Choroid plexus epithelial cell (primary cell): ENCODE measurements around the gene ECE1.

Source experiments
- DNase-seq: peaks from one replicate; pipeline ENCODE4 v3.0.0-alpha.2; 2010; ENCODE audit warnings: low read depth
- H3K4me3 ChIP-seq: 2 replicates; pipeline ENCODE4 v1.5.1; 2011; ENCODE audit warnings: low read depth, mild to moderate bottlenecking, control low read depth, low read length, moderate library complexity
- TF ChIP-seq, protein P1 (sequence below): conservative IDR thresholded peaks from 2 replicates; pipeline ENCODE4 v1.5.1; 2011; ENCODE audit warnings: low read depth, mild to moderate bottlenecking, control low read depth, inconsistent platforms, low read length, moderate library complexity

The ECE1 gene

DNA sequence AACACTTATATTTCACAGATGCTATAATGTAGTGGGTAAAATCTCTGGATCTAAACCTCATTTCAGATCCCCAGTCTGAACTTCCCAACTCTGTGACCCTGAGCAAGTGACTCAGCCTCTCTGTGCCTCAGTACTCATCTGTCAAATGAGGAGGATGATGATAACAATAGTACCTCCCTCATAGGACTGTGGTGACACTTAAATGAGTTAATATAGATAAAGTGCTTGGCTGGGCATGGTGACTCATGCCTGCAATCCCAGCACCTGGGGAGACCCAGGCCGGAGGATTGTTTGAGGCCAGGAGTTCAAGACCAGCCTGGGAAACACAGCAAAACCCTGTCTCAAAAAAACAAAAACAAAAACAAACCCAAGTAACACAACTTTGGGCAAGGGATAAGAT, 4.7 kb upstream of the ECE1 start:
- TF ChIP-seq, protein P1, sequence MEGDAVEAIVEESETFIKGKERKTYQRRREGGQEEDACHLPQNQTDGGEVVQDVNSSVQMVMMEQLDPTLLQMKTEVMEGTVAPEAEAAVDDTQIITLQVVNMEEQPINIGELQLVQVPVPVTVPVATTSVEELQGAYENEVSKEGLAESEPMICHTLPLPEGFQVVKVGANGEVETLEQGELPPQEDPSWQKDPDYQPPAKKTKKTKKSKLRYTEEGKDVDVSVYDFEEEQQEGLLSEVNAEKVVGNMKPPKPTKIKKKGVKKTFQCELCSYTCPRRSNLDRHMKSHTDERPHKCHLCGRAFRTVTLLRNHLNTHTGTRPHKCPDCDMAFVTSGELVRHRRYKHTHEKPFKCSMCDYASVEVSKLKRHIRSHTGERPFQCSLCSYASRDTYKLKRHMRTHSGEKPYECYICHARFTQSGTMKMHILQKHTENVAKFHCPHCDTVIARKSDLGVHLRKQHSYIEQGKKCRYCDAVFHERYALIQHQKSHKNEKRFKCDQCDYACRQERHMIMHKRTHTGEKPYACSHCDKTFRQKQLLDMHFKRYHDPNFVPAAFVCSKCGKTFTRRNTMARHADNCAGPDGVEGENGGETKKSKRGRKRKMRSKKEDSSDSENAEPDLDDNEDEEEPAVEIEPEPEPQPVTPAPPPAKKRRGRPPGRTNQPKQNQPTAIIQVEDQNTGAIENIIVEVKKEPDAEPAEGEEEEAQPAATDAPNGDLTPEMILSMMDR = no peak
- H3K4me3 ChIP-seq = no peak overlapping the region
- DNase-seq = no peak

DNA sequence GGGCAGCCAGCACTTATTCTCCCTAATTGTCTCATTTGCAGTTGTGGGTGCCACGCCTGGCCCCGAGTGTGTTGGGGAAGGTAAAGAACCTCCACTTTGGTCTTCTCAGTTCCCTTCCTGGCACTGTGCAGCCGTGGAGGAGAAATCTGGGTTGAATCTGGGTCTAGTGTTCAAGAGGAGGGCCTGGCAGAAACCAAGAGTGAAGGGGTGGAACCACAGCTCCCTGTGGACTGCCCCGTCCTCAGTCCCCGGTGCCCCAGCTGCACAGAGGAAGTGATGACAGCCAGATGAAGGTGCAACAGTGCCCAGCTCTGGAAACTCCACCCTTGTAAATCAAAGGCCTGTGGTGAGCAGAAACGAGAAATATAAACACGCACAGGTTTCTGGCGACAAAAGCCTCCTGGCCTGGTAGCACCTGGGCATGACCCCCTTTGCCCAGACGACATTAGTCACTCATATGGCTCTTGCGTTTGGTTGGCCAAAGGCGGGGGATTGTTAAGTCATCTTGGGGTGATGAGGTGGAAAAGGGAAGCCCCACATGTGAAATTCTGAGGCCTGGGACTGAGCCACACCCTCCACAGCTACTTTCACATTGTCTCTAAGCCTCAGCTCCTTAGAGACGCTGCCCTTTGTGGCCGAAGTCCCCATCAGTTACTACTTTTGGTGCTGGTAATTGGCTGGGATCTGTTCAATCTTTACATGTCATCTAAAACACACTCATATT, 4.2 kb upstream of the ECE1 start:
- no peak for DNase-seq

DNA sequence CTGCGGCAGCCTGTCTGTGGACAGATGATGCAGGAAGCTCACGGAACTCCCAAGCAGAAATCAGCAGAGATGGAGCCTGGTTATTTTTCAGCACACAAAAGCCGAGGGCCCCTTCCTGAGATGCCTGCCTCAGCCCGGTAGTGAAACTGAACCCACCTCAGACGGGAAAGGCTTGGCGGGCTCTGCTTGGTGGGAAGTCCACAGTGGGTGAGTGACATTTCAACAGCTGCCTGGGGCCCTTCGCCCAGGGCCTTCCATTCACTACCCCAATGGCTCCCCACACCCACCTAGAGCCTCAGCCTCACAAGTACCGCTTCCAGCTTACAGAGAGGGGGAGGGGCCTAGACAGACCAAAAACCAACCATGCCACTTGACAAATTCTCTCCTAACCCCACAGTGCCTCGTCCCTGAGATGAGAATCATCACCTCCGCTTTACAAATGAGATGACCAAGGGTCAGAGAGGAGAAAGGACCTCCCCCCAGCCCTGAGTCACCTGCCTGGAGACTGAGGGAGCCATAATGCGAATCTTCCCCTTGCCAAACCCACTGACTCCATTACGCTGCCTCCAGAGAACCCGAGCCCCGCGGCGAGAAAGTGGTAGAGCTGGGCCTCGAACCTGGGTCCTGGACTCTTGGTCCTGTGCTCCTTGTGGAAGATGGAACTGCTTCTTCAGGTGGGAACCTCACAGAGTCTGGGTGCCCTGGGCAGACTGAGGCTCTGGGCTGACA, 3.4 kb upstream of the ECE1 start:
- TF ChIP-seq, protein P1 = no peak
- DNase-seq = no peak
- no peak overlapping the region for H3K4me3 ChIP-seq

More for the DNA sequence above, 4.2 kb upstream of the ECE1 start:
- no peak overlapping the region for H3K4me3 ChIP-seq
- TF ChIP-seq, protein P1 = no peak

DNA sequence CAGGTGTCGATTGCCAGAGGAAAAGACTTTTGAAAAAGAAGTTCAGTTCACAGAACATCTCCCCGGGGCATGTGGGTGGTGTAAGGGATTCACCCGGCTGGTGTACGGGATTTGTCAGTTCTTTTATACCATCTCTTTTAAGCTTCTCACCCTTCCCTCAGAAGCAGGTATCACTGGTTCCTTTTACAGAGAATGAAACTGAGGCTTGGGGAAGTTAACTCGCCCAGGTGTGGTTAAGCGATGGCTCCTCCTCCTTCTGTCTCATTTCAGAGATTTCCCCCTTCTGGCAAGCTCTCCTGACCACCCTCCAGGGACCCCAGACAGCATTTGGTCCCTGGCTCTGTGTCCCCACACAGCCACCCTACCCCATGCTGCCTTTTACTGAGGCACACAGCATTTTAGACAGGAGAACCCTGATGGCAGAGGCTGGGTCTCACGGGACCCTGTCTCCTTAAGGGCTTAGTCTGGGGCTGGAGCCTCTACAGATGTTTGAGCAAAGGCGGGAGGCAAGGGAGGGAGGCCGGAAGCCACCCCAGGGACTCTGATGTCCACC, 2.8 kb upstream of the ECE1 start:
- no peak for DNase-seq
- H3K4me3 ChIP-seq = no peak overlapping the region
- TF ChIP-seq, protein P1 = no peak

DNA sequence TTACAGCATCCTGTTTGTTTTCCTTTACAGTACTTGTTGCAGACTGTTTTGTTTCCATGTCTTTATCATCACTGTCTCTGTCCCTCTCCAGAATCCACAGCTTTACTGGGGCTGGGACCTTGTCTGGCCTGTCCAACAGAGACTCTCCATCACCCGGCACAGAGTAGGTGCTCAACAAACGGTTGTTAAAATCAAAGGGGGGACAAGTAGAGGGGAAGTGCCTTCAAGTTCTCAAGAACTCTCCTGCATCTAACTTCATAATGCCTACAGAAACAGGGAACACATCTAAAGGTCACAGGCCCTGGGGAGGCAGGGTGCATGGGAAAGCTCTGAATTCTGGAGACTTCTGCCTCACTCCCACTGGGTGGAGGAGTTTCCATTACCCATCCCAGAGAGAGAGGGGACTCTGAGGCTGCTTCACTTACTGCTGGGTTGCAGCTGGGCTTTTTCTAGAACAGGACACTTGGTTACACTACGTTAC, 2.3 kb upstream of the ECE1 start:
- DNase-seq = no peak
- H3K4me3 ChIP-seq = no peak overlapping the region
- TF ChIP-seq, protein P1 = no peak

DNA sequence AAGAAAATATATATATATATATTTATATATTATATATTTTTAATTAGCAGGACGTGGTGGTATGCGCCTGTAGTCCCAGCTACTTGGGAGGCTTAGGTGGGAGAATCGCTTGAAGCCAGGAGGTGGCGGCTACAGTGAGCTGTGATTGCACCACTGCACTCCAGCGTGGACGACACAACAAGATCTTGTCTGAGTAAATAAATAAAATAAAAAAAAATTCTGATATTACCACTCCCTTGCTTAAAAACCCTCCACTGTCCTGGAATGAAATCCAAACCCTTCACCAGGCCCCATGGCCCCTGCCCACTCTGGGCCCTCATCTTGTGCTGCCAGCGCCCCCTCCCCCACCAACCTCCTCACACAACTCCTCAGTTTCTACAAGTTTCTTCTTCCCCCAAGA, 1.7 kb upstream of the ECE1 start:
- H3K4me3 ChIP-seq = no peak overlapping the region
- no peak for DNase-seq
- TF ChIP-seq, protein P1 = no peak
